RWPE1 (cell line): ENCODE measurements around the gene RUNX2.

Experiments
- CTCF ChIA-PET: fragments of 350-600 bp; sonication (Branson Sonifier 250); formaldehyde crosslinking; extraction: SDS; loops from one replicate; lab custom pipeline; 2021; lab: Yijun Ruan, JAX
- POLR2A ChIA-PET: fragments of 400-600 bp; formaldehyde crosslinking; extraction: SDS; loops from one replicate; lab custom pipeline; 2020; ENCODE audit warnings: antibody characterized with exemption; ENCODE audit not compliant: low non-redundant PET; lab: Yijun Ruan, JAX
- DNase-seq: peaks from one replicate; pipeline ENCODE4 v3.0.0; 2012; ENCODE audit warnings: low spot score
- H3K27ac ChIP-seq: fragments of 450-650 bp; 2 replicates; pipeline ENCODE4 v1.5.1; 2017
- CTCF ChIP-seq: fragments of 450-650 bp; conservative IDR thresholded peaks from 2 replicates; pipeline ENCODE4 v1.5.1; 2017; ENCODE audit warnings: low read depth, mild to moderate bottlenecking

RUNX2 gene

DNA sequence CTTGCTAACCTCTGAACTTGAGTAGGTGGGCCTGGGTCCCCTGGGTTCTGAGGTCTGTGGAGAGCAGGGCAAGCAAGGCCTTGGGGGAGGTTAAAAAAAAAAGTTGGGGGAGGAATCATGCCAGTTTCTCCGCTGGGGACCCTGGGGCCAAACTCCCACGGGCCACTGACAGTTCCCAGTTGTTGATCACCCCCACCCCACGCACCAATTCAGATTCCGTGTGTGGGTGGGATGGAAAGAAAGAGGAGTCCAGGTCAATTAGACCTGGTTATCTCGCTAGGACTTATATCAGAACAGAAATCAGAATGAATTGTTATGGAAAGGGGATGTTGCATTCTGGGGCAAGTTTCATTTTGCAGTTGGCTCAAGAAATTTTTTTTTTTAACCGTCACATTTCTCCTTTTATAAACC, 96.3 kb downstream of the RUNX2 start:
- ChIA-PET CTCF (interaction anchor here (0.8 kb wide), 1 partner anchor 294 kb away, joined by 3 read pairs; no protein-coding TSS in a partner anchor), POLR2A (no interaction called here)
- TF ChIP-seq CTCF = no peak
- peak overlapping the region; percentile 78; the same call in 1 of the 2 replicates for H3K27ac ChIP-seq
- DNase-seq = no peak

DNA sequence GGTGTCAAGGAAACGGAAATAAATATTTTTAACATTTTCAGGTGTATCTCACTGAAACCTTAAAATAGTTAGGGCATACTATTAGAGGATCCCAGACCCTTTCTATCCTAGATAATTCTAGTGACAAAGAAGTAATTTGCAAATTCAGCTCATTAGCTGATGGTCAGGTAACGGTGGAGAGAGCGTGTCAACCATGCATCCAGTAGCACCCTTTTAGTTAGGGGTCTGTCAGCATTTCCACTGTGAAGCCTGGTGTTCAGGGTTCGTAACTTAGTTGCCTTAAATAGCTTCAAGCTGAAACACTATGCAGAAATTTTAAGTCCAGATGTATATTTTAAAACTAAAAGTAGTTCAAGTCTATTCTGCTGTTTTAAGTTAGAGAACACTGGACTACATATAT, 98.1 kb downstream of the RUNX2 start:
- DNase-seq = no peak
- ChIA-PET CTCF (no interaction called here), POLR2A (no interaction called here)
- H3K27ac ChIP-seq = no peak overlapping the region
- TF ChIP-seq CTCF = no peak

- TF ChIP-seq CTCF = no peak
- ChIA-PET POLR2A (no interaction called here), CTCF (no interaction called here)
- H3K27ac ChIP-seq = no peak overlapping the region
- no peak for DNase-seq
These were observed 99.6 kb downstream of the RUNX2 start for GRCh38 chr6:45427726-45428125.

DNA sequence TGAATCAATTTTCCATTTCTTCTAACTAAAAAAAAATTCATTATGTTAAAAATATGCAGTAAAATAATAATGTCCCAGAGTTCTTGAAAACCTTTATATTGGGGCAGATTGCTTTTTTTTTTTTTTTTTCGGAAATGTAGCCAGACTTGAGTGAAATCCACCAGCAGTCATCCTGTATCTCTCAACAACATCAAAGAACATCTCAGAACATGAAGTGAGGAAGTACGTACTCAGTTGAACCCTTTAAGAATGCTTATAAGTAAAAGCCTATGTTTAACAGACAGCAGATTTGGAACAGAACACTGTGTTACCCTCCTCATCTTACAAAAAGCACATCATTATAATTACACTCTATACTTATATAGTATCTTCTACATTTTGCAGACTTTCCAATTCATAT, 100.6 kb downstream of the RUNX2 start:
- POLR2A ChIA-PET = no interaction called here
- DNase-seq = no peak
- CTCF ChIA-PET = interaction anchor here (0.6 kb wide), 1 partner anchor 291 kb away, joined by 3 read pairs; no protein-coding TSS in a partner anchor
- TF ChIP-seq CTCF = no peak
- H3K27ac ChIP-seq = no peak overlapping the region

- POLR2A ChIA-PET = no interaction called here
- no peak for TF ChIP-seq CTCF
- no peak for DNase-seq
- CTCF ChIA-PET = interaction anchor here (0.6 kb wide), 1 partner anchor 762 kb away, joined by 6 read pairs; no protein-coding TSS in a partner anchor
- no peak overlapping the region for H3K27ac ChIP-seq
These were observed 102.6 kb downstream of the RUNX2 start for GRCh38 chr6:45430590-45431202.

GRCh38 chr6:45431317-45432065, 103.4 kb downstream of the RUNX2 start:
- ChIA-PET CTCF (interaction anchor here (0.6 to 0.8 kb wide), 2 partner anchors 762 to 956 kb away, joined by 4 to 6 read pairs; no protein-coding TSS in a partner anchor), POLR2A (no interaction called here)
- DNase-seq = no peak
- H3K27ac ChIP-seq = no peak overlapping the region
- TF ChIP-seq CTCF = no peak
